Right lobe of liver (tissue), 4 donors: Measurements from ENCODE around the gene SCYGR8.

ENCODE experiments used
- POLR2A ChIP-seq: fragments of 450-650 bp; IDR thresholded peaks from one replicate; pipeline ENCODE4 v1.6.1; 2017; ENCODE audit warnings: antibody characterized with exemption, mild to moderate bottlenecking
- TF ChIP-seq, protein P1 (sequence below), 4 donors: fragments of 200-600 bp in 3 of 4; fragments of 450-650 bp in 1 of 4; IDR thresholded peaks; one replicate each; pipeline versions ENCODE4 v1.5.1 to v1.8.0; 2016 to 2022; ENCODE audit warnings: antibody characterized with exemption in 4 of 4, mild to moderate bottlenecking in 2 of 4
- donor health status: DM: no; HTN: no; CAD: no.
- donor health status: DM: no; HTN: no; CAD: no.
- donor health status: DM: no; HTN: yes; CAD: no.

GRCh38 chr2:227772197-227772661 lies 26.5 kb downstream of the SCYGR8 start:
- TF ChIP-seq, protein P1, sequence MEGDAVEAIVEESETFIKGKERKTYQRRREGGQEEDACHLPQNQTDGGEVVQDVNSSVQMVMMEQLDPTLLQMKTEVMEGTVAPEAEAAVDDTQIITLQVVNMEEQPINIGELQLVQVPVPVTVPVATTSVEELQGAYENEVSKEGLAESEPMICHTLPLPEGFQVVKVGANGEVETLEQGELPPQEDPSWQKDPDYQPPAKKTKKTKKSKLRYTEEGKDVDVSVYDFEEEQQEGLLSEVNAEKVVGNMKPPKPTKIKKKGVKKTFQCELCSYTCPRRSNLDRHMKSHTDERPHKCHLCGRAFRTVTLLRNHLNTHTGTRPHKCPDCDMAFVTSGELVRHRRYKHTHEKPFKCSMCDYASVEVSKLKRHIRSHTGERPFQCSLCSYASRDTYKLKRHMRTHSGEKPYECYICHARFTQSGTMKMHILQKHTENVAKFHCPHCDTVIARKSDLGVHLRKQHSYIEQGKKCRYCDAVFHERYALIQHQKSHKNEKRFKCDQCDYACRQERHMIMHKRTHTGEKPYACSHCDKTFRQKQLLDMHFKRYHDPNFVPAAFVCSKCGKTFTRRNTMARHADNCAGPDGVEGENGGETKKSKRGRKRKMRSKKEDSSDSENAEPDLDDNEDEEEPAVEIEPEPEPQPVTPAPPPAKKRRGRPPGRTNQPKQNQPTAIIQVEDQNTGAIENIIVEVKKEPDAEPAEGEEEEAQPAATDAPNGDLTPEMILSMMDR (IDR thresholded peaks at IDR 0.05): no peak
- TF ChIP-seq POLR2A: no peak
